HepG2 (cell line): Measurements from ENCODE around the gene SNAI3. TPM values are rescaled to one million over a fixed set of nuclear protein-coding genes. Genes with fewer than 3 reads are reported as not detected.

Experiments
- ATAC-seq: fragments of 200-7000 bp; cut with Tn5 transposase; 3 replicates; pipeline ENCODE4 v1.9.1; 2020; ENCODE audit warnings: mild to moderate bottlenecking, moderate library complexity
- BruUV-seq: library from RNA; stranded (reverse); fragments of 400-500 nt; replicated peaks from 2 replicates; lab custom pipeline; 2021; lab: Mats Ljungman, UMichigan
- CTCF ChIA-PET: fragments of 300-600 bp; formaldehyde crosslinking; extraction: SDS; loops from one replicate; lab custom pipeline; 2021; ENCODE audit warnings: low total read pairs, inconsistent platforms, low intra/inter-chr PET ratio; lab: Yijun Ruan, JAX
- POLR2A ChIA-PET: fragments of 350-600 bp; sonication (Branson Sonifier 250); formaldehyde crosslinking; loops from one replicate; lab custom pipeline; 2020; ENCODE audit warnings: antibody characterized with exemption, inconsistent platforms; lab: Yijun Ruan, JAX
- DNase-seq: peaks from one replicate; pipeline ENCODE4 v3.0.0-alpha.2; 2015; ENCODE audit warnings: low spot score
- FAIRE-seq: peaks from 3 replicates; lab custom pipeline; 2011; peaks lifted over from hg19 to GRCh38; lab: Jason Lieb, UNC
- H2AFZ ChIP-seq: one replicate; pipeline ENCODE4 v1.6.1; 2011; ENCODE audit warnings: low read length, inconsistent platforms
- H3K27ac ChIP-seq: fragments of 300-600 bp; 3 replicates; pipeline ENCODE4 v1.8.0; 2011; ENCODE audit warnings: mixed run types, mild to moderate bottlenecking, mixed read lengths, low read length, inconsistent platforms; ENCODE audit not compliant: insufficient read depth; ENCODE audit errors: extremely low read length
- H3K27me3 ChIP-seq, 2 experiments: fragments of 200-600 bp in 1 of 2; 2 replicates in 1 of 2; 3 replicates in 1 of 2; pipeline versions ENCODE4 v1.6.0 to v1.8.0; 2011; ENCODE audit warnings: low read length in 2 of 2, mild to moderate bottlenecking in 2 of 2, moderate library complexity in 2 of 2, inconsistent platforms in 1 of 2; ENCODE audit not compliant: insufficient read depth in 2 of 2, control insufficient read depth in 1 of 2
- H3K36me3 ChIP-seq, 2 experiments: fragments of 200-600 bp in 1 of 2; replicated peaks in 1 of 2; 2 replicates in 1 of 2; 3 replicates in 1 of 2; pipeline versions ENCODE4 v1.5.1 to v1.8.0; 2011; ENCODE audit warnings: low read length in 2 of 2, inconsistent platforms in 1 of 2; ENCODE audit not compliant: insufficient read depth in 2 of 2, control insufficient read depth in 1 of 2
- H3K4me1 ChIP-seq: 2 replicates; pipeline ENCODE4 v1.5.1; 2012; ENCODE audit warnings: low read length, inconsistent platforms; ENCODE audit not compliant: insufficient read depth
- H3K4me2 ChIP-seq: 2 replicates; pipeline ENCODE4 v1.6.0; 2011; ENCODE audit warnings: low read depth, low read length, inconsistent platforms
- H3K4me3 ChIP-seq, 3 experiments: fragments of 200-600 bp in 1 of 3; sonication (generic), shearing (Covaris generic) in 1 of 3; replicated peaks in 1 of 3; 2 replicates each; pipeline ENCODE4 v1.5.1; 2011 to 2016; ENCODE audit warnings: low read length in 3 of 3, inconsistent platforms in 2 of 3, low read depth in 2 of 3, mild to moderate bottlenecking in 2 of 3, control low read depth in 1 of 3, mixed read lengths in 1 of 3; ENCODE audit not compliant: insufficient read depth in 1 of 3
- H3K79me2 ChIP-seq: one replicate; pipeline ENCODE4 v1.6.1; 2011; ENCODE audit warnings: low read length, inconsistent platforms; ENCODE audit not compliant: insufficient read depth
- H3K9ac ChIP-seq: 2 replicates; pipeline ENCODE4 v1.6.0; 2011; ENCODE audit warnings: mild to moderate bottlenecking, low read depth, low read length, inconsistent platforms; ENCODE audit not compliant: insufficient read depth
- H3K9me3 ChIP-seq: 2 replicates; pipeline ENCODE4 v1.5.1; 2012; ENCODE audit warnings: mild to moderate bottlenecking, low read length
- H4K20me1 ChIP-seq: 2 replicates; pipeline ENCODE4 v1.6.0; 2011; ENCODE audit warnings: inconsistent platforms, mild to moderate bottlenecking, low read length, moderate library complexity; ENCODE audit not compliant: insufficient read depth
- ETV6 ChIP-seq: sonication (generic); formaldehyde crosslinking; conservative IDR thresholded peaks from 2 replicates; pipeline ENCODE4 v1.4.0; 2020; ENCODE audit warnings: missing genetic modification reagents
- GLI4 ChIP-seq: sonication (generic); formaldehyde crosslinking; IDR thresholded peaks from 2 replicates; pipeline ENCODE4 v1.5.1; 2020; ENCODE audit warnings: missing genetic modification reagents, mild to moderate bottlenecking, moderate library complexity, borderline replicate concordance
- MAFG ChIP-seq: sonication (generic); formaldehyde crosslinking; IDR thresholded peaks from 2 replicates; pipeline ENCODE4 v1.5.1; 2020; ENCODE audit warnings: mild to moderate bottlenecking, missing genetic modification reagents
- NFIB ChIP-seq: sonication (generic); formaldehyde crosslinking; IDR thresholded peaks from 2 replicates; pipeline ENCODE4 v1.9.0; 2021; ENCODE audit warnings: missing genetic modification reagents, mild to moderate bottlenecking, borderline replicate concordance
- STAT5B ChIP-seq: sonication (generic); formaldehyde crosslinking; IDR thresholded peaks from 2 replicates; pipeline ENCODE4 v1.4.0; 2020; ENCODE audit warnings: missing genetic modification reagents
- ZNF577 ChIP-seq: sonication (generic); formaldehyde crosslinking; IDR thresholded peaks from 2 replicates; pipeline ENCODE4 v1.4.0; 2020; ENCODE audit warnings: mild to moderate bottlenecking, low read depth, missing genetic modification reagents, borderline replicate concordance
- ZNF891 ChIP-seq: sonication (generic); formaldehyde crosslinking; IDR thresholded peaks from 2 replicates; pipeline ENCODE4 v1.5.0; 2020; ENCODE audit warnings: mild to moderate bottlenecking, missing genetic modification reagents
- WGBS: methylation state at CpG from one replicate; pipeline ENCODE4 v1.1.6; 2017; ENCODE audit warnings: low lambda C conversion rate; 5-methylcytosine and 5-hydroxymethylcytosine counted together
- in situ Hi-C: cut with HindIII; loops from 2 replicates; pipeline ENCODE4 v1.10.0; 2017; ENCODE audit warnings: low pct_unique_long_range_greater_than_20kb; ENCODE audit not compliant: extremely low pct_ligation_motif_present
- intact Hi-C: fragments of 100-400 bp; cut with micrococcal nuclease; formaldehyde crosslinking; loops from one replicate; pipeline ENCODE4 v1.10.0; 2022; ENCODE audit not compliant: unreplicated experiment
- polyA plus RNA-seq, 8 experiments: library from polyadenylated mRNA; depleted of rRNA in 3 of 8; stranded (reverse) in 7 of 8; unstranded in 1 of 8; fragments of >200 nt; fragmentation: Illumina TruSeq in 4 of 8; extraction: Trizol in 4 of 8; gene quantifications; 2 replicates each; pipeline versions ENCODE4 v1.2.1 to v1.2.3, GENCODE V29; 2011 to 2016; ENCODE audit warnings: low read depth in 4 of 8, missing spikeins in 1 of 8, mixed read lengths in 1 of 8; ENCODE audit not compliant: insufficient read depth in 1 of 8
- total RNA-seq, 5 experiments: library from RNA; depleted of rRNA; stranded (reverse); fragments of >200 nt; fragmentation: Illumina TruSeq; extraction: Trizol; gene quantifications; 2 replicates each; pipeline ENCODE4 v1.2.3, GENCODE V29; 2016; ENCODE audit warnings: low read depth in 1 of 5
- TF ChIP-seq, protein P1 (sequence below): sonication (generic); formaldehyde crosslinking; IDR thresholded peaks from 2 replicates; pipeline ENCODE4 v1.8.0; 2022; ENCODE audit warnings: mild to moderate bottlenecking, missing genetic modification reagents

SNAI3 gene
- total and polyA plus RNA-seq, 2 of the 13 experiments (the other 11 are each of a cell fraction or from before 2014, with no cell fraction given): 0.09 to 0.18 TPM

DNA sequence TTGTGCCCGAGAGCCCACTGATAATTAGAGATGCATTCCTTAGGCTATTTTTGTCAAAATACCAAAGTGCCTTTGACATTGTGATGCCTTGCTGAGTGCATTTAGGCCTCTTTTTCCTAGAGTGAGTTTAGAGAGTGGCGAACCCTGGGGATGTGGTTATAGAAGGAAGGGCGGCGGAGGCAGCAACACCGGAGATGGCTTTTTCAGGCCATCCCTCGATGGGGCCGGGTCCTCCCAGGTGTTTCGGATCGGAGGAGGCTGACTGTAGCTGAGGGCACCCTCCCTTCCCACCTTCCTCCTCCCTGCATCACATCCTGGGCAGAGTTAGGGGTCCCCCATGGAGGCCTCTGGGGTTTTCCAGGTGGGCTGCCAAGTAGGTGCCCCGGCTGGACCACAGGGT, 6.6 kb upstream of the SNAI3 start:
- Histone ChIP-seq H4K20me1 (no peaks in the 10 kb centered on the region), H3K27me3 (peaks cover 38 to 66% of the 10 kb centered on the region in 2 experiments), H3K4me1 (peaks cover 21% of the 10 kb centered on the region), H3K36me3 (peaks cover 3 to 6% of the 10 kb centered on the region in 2 experiments; a peak in 3 of 5 replicates), H3K4me3 (no peak overlapping the region), H3K27ac (no peak overlapping the region), H3K9ac (no peak overlapping the region), H3K4me2 (no peak overlapping the region), H3K9me3 (no peaks in the 10 kb centered on the region), H3K79me2 (no peaks in the 10 kb centered on the region), H2AFZ (no peak overlapping the region)
- intact Hi-C loops: no loop called here
- ChIA-PET CTCF (no interaction called here), POLR2A (no interaction called here)
- FAIRE-seq: no peak
- TF ChIP-seq NFIB (CRISPR knock-in tag) (no peak), STAT5B (no peak), MAFG (no peak), ZNF577 (CRISPR knock-in tag) (no peak), ZNF891 (CRISPR knock-in tag) (no peak), ETV6 (no peak), GLI4 (CRISPR knock-in tag) (no peak)
- TF ChIP-seq, protein P1, sequence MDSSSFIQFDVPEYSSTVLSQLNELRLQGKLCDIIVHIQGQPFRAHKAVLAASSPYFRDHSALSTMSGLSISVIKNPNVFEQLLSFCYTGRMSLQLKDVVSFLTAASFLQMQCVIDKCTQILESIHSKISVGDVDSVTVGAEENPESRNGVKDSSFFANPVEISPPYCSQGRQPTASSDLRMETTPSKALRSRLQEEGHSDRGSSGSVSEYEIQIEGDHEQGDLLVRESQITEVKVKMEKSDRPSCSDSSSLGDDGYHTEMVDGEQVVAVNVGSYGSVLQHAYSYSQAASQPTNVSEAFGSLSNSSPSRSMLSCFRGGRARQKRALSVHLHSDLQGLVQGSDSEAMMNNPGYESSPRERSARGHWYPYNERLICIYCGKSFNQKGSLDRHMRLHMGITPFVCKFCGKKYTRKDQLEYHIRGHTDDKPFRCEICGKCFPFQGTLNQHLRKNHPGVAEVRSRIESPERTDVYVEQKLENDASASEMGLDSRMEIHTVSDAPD (CRISPR knock-in tag): no peak
- no peak for DNase-seq
- no TSS peak for BruUV-seq
- no peak for ATAC-seq
- in situ Hi-C loops: no loop called here
- 57% methylated on average over 9 of the region's 10 CpGs for WGBS
